Activated T-cell treated with anti-CD3 and anti-CD28 coated beads, Interleukin-2, amount 50 U/mL, for 24 hours (primary cell): ENCODE results near the gene OSBP2.
"Not testable (repeated sequence)": the region's sequence is repeated elsewhere in the genome, so short reads cannot be mapped to it uniquely, and the experiment has no call there.

Experiments
- DNase-seq: peaks from one replicate; pipeline ENCODE4 v3.0.0-alpha.2; 2020
- H3K27ac Mint-ChIP-seq: 2 replicates; pipeline ENCODE4 v1.8.0; 2020; ENCODE audit warnings: mild to moderate bottlenecking, mixed read lengths
- H3K27me3 Mint-ChIP-seq: 2 replicates; pipeline ENCODE4 v1.8.0; 2020; ENCODE audit warnings: mixed read lengths
- H3K36me3 Mint-ChIP-seq: 2 replicates; pipeline ENCODE4 v1.8.0; 2020; ENCODE audit warnings: low read depth, mixed read lengths
- H3K4me1 Mint-ChIP-seq: 2 replicates; pipeline ENCODE4 v1.8.0; 2020; ENCODE audit warnings: low read depth, mixed read lengths
- H3K4me3 Mint-ChIP-seq: 2 replicates; pipeline ENCODE4 v1.8.0; 2020; ENCODE audit warnings: mild to moderate bottlenecking, moderate library complexity, mixed read lengths
- H3K9me3 Mint-ChIP-seq: 2 replicates; pipeline ENCODE4 v1.8.0; 2020; ENCODE audit warnings: mixed read lengths

Gene OSBP2

GRCh38 chr22:30667494-30668385 is 26.9 kb upstream of the OSBP2 start, which contains the start of gene DUSP18:
Gene DUSP18 (minus strand): TSS chr22:30667875. CDS start chr22:30664003, 3,872 bp downstream.
- Mint-ChIP-seq H3K4me1 (peaks cover 22% of the 10 kb centered on the region), H3K4me3 (peak within 1 kb of the TSS; percentile 95), H3K36me3 (peaks cover 25% of the 10 kb centered on the region), H3K27ac (peak within 1 kb of the TSS; percentile 93), H3K27me3 (peaks cover 4% of the 10 kb centered on the region), H3K9me3 (no peaks in the 10 kb centered on the region)
- DNase-seq, result peak; percentile 99

DNA sequence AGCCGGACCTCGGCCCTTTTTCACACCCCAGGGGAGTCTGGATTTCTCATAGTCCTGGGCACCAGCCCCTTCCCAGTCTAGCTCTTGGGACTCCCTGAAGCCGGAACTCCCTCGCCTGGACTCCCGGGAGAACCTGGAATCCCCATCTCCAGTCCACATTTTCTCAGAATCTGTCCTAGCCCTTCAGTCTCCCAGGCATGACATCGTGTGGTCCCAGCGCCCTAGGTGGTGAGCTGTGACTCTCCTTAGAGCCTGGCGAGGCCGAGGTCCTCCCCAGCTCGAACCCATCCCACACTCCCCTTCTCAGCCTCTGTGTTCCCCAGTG is 26.3 kb upstream of the OSBP2 start:
- Mint-ChIP-seq H3K9me3 (no peaks in the 10 kb centered on the region), H3K27ac (no peak overlapping the region), H3K4me3 (peak overlapping the region; percentile 95), H3K4me1 (peaks cover 22% of the 10 kb centered on the region), H3K27me3 (peaks cover 4% of the 10 kb centered on the region), H3K36me3 (peaks cover 18% of the 10 kb centered on the region)
- no peak for DNase-seq

DNA sequence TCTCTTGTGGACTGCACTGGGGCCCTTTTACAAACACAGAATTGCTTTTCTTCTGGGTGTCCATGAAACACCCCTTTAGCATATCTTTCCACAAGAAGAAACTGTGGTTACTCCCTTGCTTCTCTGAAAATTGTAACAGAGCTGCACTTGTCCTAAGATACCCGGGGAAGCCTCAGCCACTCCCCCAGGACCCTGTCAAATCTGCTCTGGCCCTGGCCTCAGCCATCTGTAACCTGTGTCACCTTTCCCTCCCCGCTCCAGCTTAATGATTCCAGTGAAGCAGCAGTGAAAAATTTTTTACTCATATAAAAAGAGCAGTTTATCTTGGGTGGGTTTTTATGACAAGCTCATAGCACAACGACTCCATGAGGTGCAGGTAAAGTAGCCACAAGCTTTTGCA is 23.6 kb upstream of the OSBP2 start:
- peaks cover 15% of the 10 kb centered on the region for H3K4me1 Mint-ChIP-seq
- H3K4me3 Mint-ChIP-seq, result no peak overlapping the region
- peaks cover 4% of the 10 kb centered on the region for H3K27me3 Mint-ChIP-seq
- H3K9me3 Mint-ChIP-seq, result no peaks in the 10 kb centered on the region
- H3K27ac Mint-ChIP-seq, result no peak overlapping the region
- DNase-seq, result no peak
- peaks cover 7% of the 10 kb centered on the region for H3K36me3 Mint-ChIP-seq

DNA sequence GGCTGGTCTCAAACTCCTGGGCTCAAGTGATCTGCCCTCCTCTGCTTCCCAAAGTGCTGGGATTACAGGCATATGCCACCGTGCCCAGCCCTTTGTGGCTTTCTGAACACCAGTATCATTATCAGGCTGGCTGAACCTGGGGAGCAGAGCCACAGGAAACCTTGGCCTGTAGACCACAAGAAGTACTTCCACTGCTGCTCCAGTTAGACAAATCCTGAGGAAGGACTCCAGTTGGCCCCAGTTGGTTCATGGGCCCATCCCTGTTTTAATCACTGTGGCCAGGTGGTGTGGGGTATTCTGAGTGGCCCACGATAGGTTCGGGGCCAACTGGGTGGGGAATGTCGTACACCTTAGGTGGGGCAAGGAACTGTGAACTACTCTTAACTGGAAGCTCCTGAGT is 21.5 kb upstream of the OSBP2 start:
- H3K36me3 Mint-ChIP-seq, result no peaks in the 10 kb centered on the region
- H3K27me3 Mint-ChIP-seq, result peaks cover 12% of the 10 kb centered on the region
- H3K4me3 Mint-ChIP-seq, result no peak overlapping the region
- peaks cover 5% of the 10 kb centered on the region for H3K4me1 Mint-ChIP-seq
- no peak overlapping the region for H3K27ac Mint-ChIP-seq
- DNase-seq, result no peak
- H3K9me3 Mint-ChIP-seq, result no peaks in the 10 kb centered on the region

DNA sequence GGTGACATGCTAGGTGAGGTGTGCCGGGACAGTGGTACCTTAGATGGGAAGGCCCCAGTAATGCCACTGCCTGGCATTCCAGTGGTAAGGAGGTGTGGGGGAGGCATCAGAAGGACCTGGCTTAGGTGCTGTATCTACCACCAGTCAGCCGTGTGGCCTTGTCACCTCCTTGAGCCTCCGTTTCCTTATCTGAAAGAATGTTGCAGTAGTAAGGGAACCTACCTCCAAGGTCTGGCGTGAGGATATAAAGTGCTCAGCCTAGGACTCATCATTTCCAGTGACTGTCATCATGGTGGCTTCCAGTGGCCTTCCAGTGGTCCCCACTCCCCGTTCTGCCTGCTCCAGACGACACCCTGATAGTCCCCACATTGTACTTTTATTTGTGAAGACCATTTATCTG is 20.2 kb upstream of the OSBP2 start:
- Mint-ChIP-seq H3K4me1 (no peaks in the 10 kb centered on the region), H3K9me3 (no peaks in the 10 kb centered on the region), H3K36me3 (no peaks in the 10 kb centered on the region), H3K4me3 (no peak overlapping the region), H3K27me3 (peaks cover 10% of the 10 kb centered on the region), H3K27ac (no peak overlapping the region)
- DNase-seq, result no peak

- no peaks in the 10 kb centered on the region for H3K36me3 Mint-ChIP-seq
- no peak overlapping the region for H3K4me3 Mint-ChIP-seq
- H3K9me3 Mint-ChIP-seq, result no peaks in the 10 kb centered on the region
- DNase-seq, result no peak
- H3K27me3 Mint-ChIP-seq, result peaks cover 10% of the 10 kb centered on the region
- H3K27ac Mint-ChIP-seq, result no peak overlapping the region
- no peaks in the 10 kb centered on the region for H3K4me1 Mint-ChIP-seq
Observed at GRCh38 chr22:30675436-30675835, 19.2 kb upstream of the OSBP2 start.

DNA sequence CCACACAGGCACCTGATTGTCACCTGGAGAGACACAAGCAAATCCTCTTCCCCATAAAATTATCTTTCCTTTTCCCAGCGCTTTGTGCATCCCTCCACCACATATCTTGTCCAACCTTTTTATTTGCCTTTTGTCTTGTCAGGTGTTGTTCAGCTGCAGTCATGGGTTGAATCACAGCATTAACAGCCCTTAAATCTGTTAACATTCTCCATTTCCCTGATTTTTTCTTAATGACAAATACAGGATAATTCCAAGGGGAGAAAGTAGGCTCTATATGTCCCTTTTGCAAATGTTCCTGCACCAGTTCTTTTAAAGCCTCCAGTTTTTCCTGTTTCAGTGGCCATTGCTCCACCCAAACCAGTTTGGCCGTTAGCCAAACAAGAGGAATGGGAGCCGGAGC is 18.1 kb upstream of the OSBP2 start:
- H3K36me3 Mint-ChIP-seq, H3K27ac Mint-ChIP-seq, H3K4me3 Mint-ChIP-seq, DNase-seq, H3K4me1 Mint-ChIP-seq, H3K9me3 Mint-ChIP-seq: not testable (repeated sequence)
- peaks cover 10% of the 10 kb centered on the region for H3K27me3 Mint-ChIP-seq

GRCh38 chr22:30679895-30680690 is 14.6 kb upstream of the OSBP2 start:
- DNase-seq, H3K36me3 Mint-ChIP-seq, H3K4me3 Mint-ChIP-seq, H3K27ac Mint-ChIP-seq, H3K9me3 Mint-ChIP-seq, H3K4me1 Mint-ChIP-seq: not testable (repeated sequence)
- peaks cover 10% of the 10 kb centered on the region for H3K27me3 Mint-ChIP-seq

GRCh38 chr22:30680991-30681770 is 13.5 kb upstream of the OSBP2 start:
- no peak for DNase-seq
- H3K4me3 Mint-ChIP-seq, result no peak overlapping the region
- no peak overlapping the region for H3K27ac Mint-ChIP-seq
- peaks cover 10% of the 10 kb centered on the region for H3K27me3 Mint-ChIP-seq
- H3K4me1 Mint-ChIP-seq, result no peaks in the 10 kb centered on the region
- H3K9me3 Mint-ChIP-seq, result no peaks in the 10 kb centered on the region
- H3K36me3 Mint-ChIP-seq, result no peaks in the 10 kb centered on the region

DNA sequence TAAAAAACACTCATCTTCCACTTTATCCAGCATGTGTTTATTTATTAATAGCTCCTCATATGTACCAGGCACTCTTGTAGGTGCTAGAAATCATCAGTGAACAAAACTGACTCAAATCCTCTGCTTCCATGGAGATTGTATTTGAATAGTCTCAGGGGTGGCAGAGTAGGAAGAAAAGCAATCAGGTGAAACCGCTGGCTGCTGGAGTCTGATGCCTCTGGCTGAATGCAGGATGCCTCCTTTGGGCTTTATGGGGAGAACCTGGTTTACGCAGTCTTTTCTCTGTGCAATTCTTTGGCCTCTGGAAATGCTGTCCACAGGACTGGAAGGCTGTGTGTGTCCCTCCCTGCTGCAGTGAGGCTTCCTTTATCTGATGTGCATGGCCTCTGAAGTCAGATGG is 12.8 kb upstream of the OSBP2 start:
- Mint-ChIP-seq H3K27ac (no peak overlapping the region), H3K4me1 (no peaks in the 10 kb centered on the region), H3K9me3 (no peaks in the 10 kb centered on the region), H3K27me3 (peaks cover 10% of the 10 kb centered on the region), H3K36me3 (no peaks in the 10 kb centered on the region), H3K4me3 (no peak overlapping the region)
- DNase-seq, result no peak

GRCh38 chr22:30685178-30685577 is 9.5 kb upstream of the OSBP2 start:
- Mint-ChIP-seq H3K36me3 (no peaks in the 10 kb centered on the region), H3K9me3 (no peaks in the 10 kb centered on the region), H3K4me3 (no peak overlapping the region), H3K27me3 (no peaks in the 10 kb centered on the region), H3K4me1 (peaks cover 2% of the 10 kb centered on the region), H3K27ac (no peak overlapping the region)
- DNase-seq, result no peak

DNA sequence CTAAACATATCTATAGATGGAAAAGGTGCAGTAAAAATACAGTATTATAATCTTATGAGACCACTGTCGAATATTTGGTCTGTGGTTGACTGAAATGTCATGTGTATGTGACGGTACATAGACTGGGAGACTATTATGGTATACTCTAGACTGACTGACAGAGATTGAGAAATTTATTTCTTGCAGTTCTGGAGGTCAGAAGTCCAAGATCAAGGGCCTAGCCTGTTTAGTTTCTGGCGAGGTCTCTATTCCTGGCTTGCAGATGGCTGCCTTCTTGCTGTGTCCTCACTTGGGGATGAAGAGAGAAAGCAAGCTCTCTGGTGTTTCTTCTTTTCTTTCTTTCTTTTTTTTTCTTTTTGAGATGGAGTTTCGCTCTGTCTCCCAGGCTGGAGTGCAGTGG is 7.3 kb upstream of the OSBP2 start:
- Mint-ChIP-seq H3K36me3 (no peaks in the 10 kb centered on the region), H3K27me3 (no peaks in the 10 kb centered on the region), H3K4me1 (peaks cover 2% of the 10 kb centered on the region), H3K27ac (no peak overlapping the region), H3K4me3 (no peak overlapping the region), H3K9me3 (no peaks in the 10 kb centered on the region)
- no peak for DNase-seq

DNA sequence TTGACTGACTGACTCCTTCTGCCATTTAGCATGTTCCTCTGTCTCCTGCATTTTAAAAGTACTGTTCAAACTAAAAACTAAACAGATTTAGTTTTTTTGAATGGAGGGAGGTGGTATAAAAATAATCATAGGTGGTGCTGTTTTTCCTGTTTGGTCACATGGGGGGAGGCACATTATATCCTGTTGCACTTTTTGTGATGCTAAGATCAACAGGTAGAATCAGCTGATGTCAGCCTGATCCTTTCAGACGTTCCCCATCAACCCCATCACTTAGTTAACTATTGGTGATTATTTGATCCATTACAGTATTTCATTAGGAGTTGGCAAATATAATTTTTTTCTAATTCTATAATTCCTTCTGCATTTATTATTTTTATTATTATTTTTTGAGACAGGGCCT is 5.1 kb upstream of the OSBP2 start:
- Mint-ChIP-seq H3K36me3 (no peaks in the 10 kb centered on the region), H3K9me3 (no peaks in the 10 kb centered on the region), H3K4me1 (peaks cover 11% of the 10 kb centered on the region), H3K27ac (no peak overlapping the region), H3K27me3 (peaks cover 12% of the 10 kb centered on the region), H3K4me3 (no peak overlapping the region)
- DNase-seq, result no peak

DNA sequence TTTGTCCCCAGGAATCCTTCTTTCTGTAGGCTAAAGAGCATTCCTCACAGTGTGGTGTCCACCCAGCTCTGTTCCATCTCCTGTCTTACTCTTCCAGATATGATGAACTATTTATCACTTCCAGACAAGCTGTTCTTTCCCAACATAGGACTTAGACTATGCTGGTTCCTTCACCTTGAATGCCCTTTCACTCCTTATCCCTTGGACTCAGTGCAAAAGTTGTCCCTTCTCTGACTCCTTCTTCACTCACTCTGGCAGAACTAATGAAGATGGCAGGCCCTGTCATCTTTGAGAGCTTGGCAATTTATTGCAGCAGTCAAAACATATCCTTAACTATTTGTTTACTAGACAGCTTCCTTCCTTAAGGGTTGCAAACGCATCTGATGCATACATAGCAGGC is 3.5 kb upstream of the OSBP2 start:
- no peak overlapping the region for H3K27ac Mint-ChIP-seq
- H3K4me1 Mint-ChIP-seq, result peaks cover 16% of the 10 kb centered on the region
- peaks cover 22% of the 10 kb centered on the region for H3K27me3 Mint-ChIP-seq
- H3K36me3 Mint-ChIP-seq, result no peaks in the 10 kb centered on the region
- DNase-seq, result no peak
- H3K4me3 Mint-ChIP-seq, result no peak overlapping the region
- H3K9me3 Mint-ChIP-seq, result no peaks in the 10 kb centered on the region
